KBM-7 (cell line): Measurements from ENCODE around the gene PLEKHG5.
"Not testable (repeated sequence)": the region's sequence is repeated elsewhere in the genome, so short reads cannot be mapped to it uniquely, and the experiment has no call there.

ENCODE experiments used
- DNase-seq: peaks from one replicate; pipeline ENCODE4 v3.0.0-alpha.2; 2015
- in situ Hi-C: fragments of 300-500 bp; cut with MboI; formaldehyde crosslinking; loops from 2 replicates; pipeline ENCODE4 v1.14.3; 2020; ENCODE audit warnings: low sequenced_read_pairs, low pct_unique_long_range_greater_than_20kb, mixed read lengths

The PLEKHG5 gene

GRCh38 chr1:6467744-6468688 lies 23.5 kb downstream of the PLEKHG5 start:
- DNase-seq = no peak
- in situ Hi-C loops = no loop called here

GRCh38 chr1:6467224-6467623 lies 24.2 kb downstream of the PLEKHG5 start:
- in situ Hi-C loops = no loop called here
- DNase-seq = no peak

DNA sequence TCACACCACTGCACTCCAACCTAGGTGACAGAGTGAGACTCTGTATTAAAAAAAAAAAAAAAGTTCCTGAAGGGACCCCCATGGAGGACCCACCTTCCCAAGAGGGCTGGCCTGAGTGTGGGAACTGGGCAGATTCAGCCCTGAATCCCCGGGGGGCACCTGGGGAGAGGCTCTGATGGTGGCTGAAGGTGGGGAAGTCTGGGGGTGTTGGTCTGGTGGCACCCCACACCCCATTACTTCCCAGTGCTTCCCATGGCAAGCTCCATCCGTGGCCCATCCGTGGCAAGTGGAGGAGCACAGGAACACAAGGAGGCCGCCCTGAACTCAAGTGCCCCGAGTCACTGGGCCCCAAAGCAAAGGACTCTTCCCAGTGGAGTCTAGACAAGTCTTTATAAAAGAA lies 24.7 kb downstream of the PLEKHG5 start:
- DNase-seq = no peak
- in situ Hi-C loops = no loop called here

GRCh38 chr1:6466023-6466422 lies 25.4 kb downstream of the PLEKHG5 start, which contains the start of gene TNFRSF25:
Gene TNFRSF25 (minus strand): TSS chr1:6466173. CDS start chr1:6466107, 66 bp downstream.
- DNase-seq = no peak
- in situ Hi-C loops = no loop called here

DNA sequence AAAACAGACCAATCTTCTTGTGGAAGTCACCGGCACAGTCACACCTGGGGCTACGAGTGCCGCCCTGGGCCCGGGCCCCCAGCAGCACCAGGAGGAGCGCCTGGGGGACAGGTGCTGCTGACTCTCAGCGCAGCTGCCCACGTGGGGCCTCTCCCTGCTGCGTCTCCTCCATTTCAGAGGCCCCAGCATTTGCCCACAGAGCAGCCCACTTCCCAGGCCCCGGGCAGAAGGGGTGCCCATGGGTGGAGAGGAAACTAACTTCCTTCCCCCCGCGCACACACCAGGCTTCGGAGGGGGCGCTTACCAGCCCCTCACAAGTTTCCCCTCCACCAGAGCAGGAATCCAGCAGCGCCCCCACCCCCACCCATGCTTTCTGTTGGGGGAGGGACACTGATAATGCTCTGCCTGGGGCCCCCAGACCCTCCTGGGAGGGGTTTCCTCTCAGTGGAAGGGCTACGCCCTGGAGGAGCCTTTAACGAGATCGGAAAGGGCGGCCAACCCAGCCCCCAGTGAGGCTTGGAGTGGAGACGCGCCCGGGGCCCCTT lies 25.9 kb downstream of the PLEKHG5 start:
- DNase-seq = no peak
- in situ Hi-C loops = no loop called here

GRCh38 chr1:6464915-6465314 lies 26.6 kb downstream of the PLEKHG5 start:
- in situ Hi-C loops = no loop called here

GRCh38 chr1:6464514-6464836 lies 27.0 kb downstream of the PLEKHG5 start:
- no peak for DNase-seq
- in situ Hi-C loops = no loop called here

More at GRCh38 chr1:6464915-6465314, 26.6 kb downstream of the PLEKHG5 start:
- no peak for DNase-seq

GRCh38 chr1:6463120-6463412 lies 28.4 kb downstream of the PLEKHG5 start:
- DNase-seq = no peak
- in situ Hi-C loops = no loop called here

DNA sequence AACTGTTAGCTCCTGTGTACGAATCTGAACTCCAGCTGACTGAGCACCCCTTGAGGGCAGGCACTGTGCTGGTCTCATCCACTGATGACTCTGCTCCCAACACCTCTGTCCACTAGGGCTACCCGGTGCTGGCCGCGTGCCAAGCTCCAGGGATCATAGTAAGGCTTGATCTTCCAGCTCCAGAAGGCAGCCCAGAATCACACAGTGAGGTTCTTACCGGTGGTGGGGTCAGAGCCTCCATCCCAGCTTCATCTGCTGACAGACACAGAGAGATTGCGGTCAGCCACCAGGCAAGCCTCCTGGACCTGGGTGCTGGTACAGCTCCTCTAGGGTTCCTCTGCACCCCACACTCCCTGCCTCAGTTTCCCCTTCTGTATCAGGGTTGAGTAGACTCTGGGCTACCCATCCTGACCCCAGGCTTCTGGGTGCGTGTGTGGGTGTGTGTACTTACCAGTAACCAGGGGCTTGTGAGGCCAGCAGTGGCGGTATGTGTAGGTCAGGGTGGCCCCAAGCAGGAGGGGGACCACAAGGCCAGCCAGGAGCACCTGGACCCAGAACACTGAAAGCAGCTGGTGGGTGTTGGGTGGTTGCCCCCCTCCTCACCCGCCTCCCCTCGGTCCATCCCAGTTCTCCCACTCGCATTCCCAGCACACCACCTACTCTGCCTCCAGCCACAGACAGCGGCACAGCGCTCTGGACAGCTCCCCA lies 28.9 kb downstream of the PLEKHG5 start:
- DNase-seq = no peak
- in situ Hi-C loops = no loop called here

DNA sequence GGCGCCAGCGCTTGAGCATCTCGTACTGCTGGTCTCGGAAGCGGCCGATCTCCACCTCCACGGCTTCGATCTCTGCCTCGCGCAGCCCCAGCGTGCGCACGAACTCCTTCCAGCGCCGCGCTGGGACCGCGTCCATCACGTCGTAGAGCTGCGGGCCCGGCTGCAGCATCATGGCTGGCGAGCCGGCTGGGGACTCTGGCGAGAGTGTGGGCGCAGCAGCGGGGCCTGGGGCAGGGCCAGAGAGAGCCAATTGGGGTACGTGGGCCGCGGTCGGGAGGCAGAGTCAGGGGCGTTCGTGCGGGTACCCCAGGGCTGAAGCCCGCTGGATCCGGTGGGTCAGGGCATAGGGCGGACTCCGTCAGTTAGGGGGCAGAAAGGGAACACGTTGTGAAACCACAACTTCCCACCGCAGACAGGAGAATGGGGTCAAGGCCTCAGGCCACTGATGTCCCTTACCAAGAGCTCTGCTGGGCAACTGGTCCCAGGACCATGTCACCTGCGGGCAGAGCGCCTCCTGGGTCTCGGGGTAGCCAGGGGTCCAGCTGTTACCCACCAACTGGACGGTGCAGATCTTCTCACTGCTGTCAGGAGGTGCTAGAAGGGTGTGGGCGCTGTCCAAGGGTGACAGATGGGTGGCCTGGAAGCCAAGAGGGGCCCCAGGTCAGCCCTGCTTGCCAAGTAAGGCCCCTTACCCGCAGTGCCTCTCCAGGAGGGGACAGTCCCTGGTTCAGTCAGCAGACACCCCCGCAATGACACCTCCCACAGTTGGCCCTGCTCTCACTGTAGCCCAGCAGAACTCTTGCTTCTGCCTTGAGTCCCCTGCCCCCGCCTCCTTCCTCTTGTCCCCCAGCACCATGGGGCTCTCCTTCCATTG lies 29.7 kb downstream of the PLEKHG5 start:
- DNase-seq = no peak
- in situ Hi-C loops = no loop called here

DNA sequence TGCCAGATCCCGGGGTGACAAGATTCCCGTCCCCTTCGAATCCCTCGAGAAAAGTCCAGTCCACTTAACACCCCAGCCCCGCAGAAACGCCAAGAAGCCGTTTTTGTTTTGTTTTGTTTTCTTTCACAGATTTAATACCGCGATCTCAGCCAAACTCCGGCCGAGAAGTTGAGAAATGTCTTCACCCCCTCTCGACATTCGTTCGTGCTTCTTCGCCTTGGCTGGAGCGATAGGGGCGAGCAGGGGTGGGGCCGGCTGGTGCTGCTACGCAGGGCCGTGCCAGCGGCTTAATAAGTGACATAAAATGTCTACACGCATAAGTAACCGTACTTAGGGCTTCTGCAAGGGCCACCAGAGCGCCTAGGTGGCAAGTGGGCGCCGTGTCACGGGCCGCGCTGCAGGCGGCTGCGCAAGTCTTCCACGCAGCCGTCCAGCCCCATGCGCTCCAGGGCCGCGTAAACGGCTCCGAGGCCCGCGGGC lies 30.4 kb downstream of the PLEKHG5 start:
- in situ Hi-C loops = no loop called here

DNA sequence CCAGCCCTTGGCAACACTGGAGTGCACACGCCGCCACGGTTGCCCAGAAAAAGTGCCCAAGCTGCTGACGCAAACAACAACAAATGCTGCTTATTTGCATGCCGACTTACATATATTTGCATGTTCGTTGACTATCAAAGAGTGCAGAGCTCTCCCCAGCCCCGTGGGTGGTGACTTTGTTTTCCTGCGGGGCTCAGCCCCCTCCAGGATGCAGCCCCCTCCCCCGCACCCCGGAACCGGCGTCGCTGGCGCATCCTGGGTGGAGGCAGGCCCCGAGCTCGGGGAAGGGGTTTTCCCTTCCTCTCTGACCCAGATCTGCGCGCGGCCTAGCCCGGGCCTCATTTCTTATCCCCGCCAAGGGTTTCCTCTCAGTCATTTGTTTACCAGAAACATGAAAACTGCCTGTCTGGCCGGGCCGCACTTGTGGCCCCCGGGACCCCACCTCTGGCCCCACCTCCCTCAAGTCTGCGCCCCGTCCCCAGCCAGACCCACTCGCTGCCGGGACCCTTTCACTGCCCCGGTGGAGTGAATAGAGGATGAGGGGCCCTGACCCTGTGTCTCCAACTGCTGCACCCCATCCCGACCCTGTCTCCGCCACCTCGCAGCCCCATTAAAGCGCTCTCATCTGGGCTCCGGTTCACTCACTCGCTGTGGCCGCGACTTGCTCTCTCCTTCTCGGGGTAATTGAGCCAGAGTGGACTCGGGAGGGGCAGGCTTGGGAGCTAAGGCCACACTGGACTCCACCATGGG lies 31.0 kb downstream of the PLEKHG5 start:
- no peak for DNase-seq
- in situ Hi-C loops = no loop called here

More for the DNA sequence above, 30.4 kb downstream of the PLEKHG5 start:
- DNase-seq = no peak

- DNase-seq = no peak
- in situ Hi-C loops = no loop called here
These were observed 31.6 kb downstream of the PLEKHG5 start for GRCh38 chr1:6459850-6460265.

DNA sequence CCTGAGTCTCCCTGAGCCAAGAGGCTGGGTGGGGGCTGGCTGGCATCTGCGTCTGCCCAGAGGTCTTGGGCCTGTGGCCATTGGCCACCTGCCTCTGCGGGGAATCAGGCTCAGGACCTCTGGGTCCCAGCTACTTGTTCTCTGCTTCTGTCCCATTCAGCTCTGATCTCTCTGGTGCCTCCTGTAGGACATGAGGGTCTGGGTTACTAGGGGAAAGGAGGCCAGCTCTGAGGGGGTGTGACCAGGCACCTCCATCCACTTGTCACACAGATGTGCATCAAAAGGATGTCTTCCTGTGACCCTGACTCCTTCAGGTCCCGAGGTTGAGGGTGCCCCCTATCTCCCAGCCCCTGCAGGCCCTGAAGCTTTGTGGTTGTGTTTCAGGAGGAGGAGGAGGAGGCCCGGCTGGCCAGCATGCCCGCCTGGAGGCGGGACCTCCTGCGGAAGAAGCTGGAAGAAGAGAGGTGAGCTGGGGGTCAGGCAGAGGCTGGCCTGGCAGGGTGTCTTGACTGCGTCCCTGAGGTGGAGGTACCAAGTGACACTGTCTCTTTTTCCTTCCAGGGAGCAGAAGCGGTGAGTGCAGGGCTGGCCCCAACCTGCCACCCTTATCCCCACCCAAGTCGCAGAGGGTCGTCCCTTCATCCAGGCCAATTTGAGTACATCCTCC lies 34.5 kb downstream of the PLEKHG5 start:
- DNase-seq = no peak
- in situ Hi-C loops = no loop called here

GRCh38 chr1:6455752-6456520 lies 35.5 kb downstream of the PLEKHG5 start:
- in situ Hi-C loops, DNase-seq: not testable (repeated sequence)

GRCh38 chr1:6454856-6455751 lies 36.4 kb downstream of the PLEKHG5 start:
- in situ Hi-C loops = no loop called here
- peak; percentile 37 for DNase-seq
